ENCODE results near the gene PRPF38A.

The PRPF38A gene

GRCh38 chr1:52402860-52403240 lies 1.6 kb upstream of the PRPF38A start:
- TF ChIP-seq CTCF (IDR thresholded peaks at IDR 0.05; ENCODE audit: low read depth, low read length) = no peak
- peak overlapping the region; percentile 9; the same call in 1 of the 2 replicates for H3K4me3 ChIP-seq (ENCODE audit: low read depth, low read length)

GRCh38 chr1:52403566-52404115 lies 761 bp upstream of the PRPF38A start:
- TF ChIP-seq CTCF (IDR thresholded peaks at IDR 0.05; ENCODE audit: low read depth, low read length) = no peak
- H3K4me3 ChIP-seq (ENCODE audit: low read depth, low read length) = peak overlapping the region; percentile 70

- no peak for TF ChIP-seq CTCF (IDR thresholded peaks at IDR 0.05; ENCODE audit: low read depth, low read length)
Measured at GRCh38 chr1:52404975-52405338, 555 bp downstream of the PRPF38A start.

GRCh38 chr1:52413410-52413989 lies 9.1 kb downstream of the PRPF38A start:
- TF ChIP-seq CTCF (IDR thresholded peaks at IDR 0.05; ENCODE audit: low read depth, low read length) = no peak
- H3K4me3 ChIP-seq (ENCODE audit: low read depth, low read length) = no peak overlapping the region

More at GRCh38 chr1:52404975-52405338, 555 bp downstream of the PRPF38A start:
- peak overlapping the region; percentile 70 for H3K4me3 ChIP-seq (ENCODE audit: low read depth, low read length)

- no peak for TF ChIP-seq CTCF (IDR thresholded peaks at IDR 0.05; ENCODE audit: low read depth, low read length)
- H3K4me3 ChIP-seq (ENCODE audit: low read depth, low read length) = no peak overlapping the region
Measured at GRCh38 chr1:52414942-52415341, 10.5 kb downstream of the PRPF38A start.

- H3K4me3 ChIP-seq (ENCODE audit: low read depth, low read length) = no peak overlapping the region
- no peak for TF ChIP-seq CTCF (IDR thresholded peaks at IDR 0.05; ENCODE audit: low read depth, low read length)
Measured at GRCh38 chr1:52416811-52417210, 12.4 kb downstream of the PRPF38A start.

GRCh38 chr1:52420713-52421112 lies 16.3 kb downstream of the PRPF38A start:
- no peak for TF ChIP-seq CTCF (IDR thresholded peaks at IDR 0.05; ENCODE audit: low read depth, low read length)
- no peak overlapping the region for H3K4me3 ChIP-seq (ENCODE audit: low read depth, low read length)
